EH (cell line): ENCODE results near the gene LAS1L.
"Not testable (repeated sequence)": the region's sequence is repeated elsewhere in the genome, so short reads cannot be mapped to it uniquely, and the experiment has no call there.

Experiments used
- DNase-seq: peaks from one replicate; pipeline ENCODE4 v3.0.0-alpha.2; 2015; ENCODE audit warnings: low read depth

Gene LAS1L

GRCh38 chrX:65534450-65535292 is at the start of gene LAS1L:
TSS of gene LAS1L (minus strand) at chrX:65534787. CDS start at chrX:65534715, 72 bp downstream.
- peak; percentile 94 for DNase-seq

DNA sequence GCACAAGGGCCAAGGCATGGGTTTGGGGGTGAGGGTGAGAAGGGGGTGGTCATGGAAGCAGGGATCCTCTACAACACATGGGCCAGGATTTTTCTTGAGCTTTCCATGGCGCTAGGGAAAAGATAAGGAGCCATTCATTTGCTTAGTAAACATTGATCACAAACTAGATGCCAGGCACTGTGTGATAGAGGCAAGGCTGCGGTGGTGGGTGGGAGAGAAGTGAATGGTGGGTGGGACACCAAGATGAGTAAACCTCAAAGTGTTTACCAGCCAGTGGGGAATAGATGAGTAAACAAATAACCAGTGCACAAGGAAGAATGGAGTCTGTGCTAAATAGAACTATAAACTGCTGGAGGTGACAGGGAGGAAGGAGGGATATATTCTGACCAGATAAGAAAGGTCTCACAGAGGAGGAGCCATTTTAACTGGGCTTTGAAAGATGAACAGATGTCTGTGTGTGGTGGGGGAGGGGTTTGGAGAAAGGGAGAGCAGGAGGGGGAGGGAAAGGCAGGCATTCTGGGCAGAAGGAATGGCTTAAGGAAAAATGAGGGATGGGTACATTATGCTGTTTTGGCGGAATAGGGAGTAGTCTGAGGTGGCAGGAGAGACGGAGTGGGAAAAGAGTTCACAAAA is 48.0 kb upstream of the LAS1L start:
- no peak for DNase-seq

DNA sequence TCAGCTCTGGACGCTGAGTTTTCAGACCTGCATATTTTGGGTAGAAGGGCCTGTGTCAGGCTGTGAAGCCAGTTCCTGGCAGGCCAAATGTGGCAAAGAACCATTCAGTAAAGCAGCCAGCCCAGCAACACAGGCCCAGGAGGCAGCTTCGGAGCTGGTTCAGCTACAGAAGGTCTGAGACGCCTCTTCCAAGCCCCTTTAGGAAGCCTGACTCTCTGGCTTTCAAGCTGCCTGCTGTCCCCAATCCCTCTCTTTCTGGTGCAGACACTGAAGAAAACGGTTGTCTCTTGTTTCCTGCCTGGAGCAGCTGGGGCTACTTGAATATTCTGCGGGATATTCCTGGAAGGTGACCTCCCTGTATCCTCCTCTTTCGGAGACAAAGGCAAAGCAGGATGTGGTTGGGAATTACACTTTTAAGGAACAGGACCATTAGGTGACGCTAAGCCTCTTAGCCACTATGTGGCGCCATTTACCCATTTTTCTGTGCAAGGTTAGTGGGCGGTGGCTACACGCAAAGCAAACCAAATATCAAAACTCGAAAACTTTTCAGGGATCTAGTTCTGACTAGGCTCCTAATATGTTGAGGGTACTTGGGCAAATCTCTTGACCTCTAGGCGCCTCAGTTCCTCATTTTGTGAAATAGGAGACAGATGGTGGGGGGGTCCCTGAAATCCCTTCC is 47.2 kb upstream of the LAS1L start:
- DNase-seq = peak; percentile 73

GRCh38 chrX:65578346-65578745 is 43.8 kb upstream of the LAS1L start:
- DNase-seq = no peak

- DNase-seq = no peak
Observed at GRCh38 chrX:65576160-65576559, 41.6 kb upstream of the LAS1L start.

GRCh38 chrX:65575022-65575421 is 40.4 kb upstream of the LAS1L start:
- peak; percentile 18 for DNase-seq

GRCh38 chrX:65574356-65574755 is 39.8 kb upstream of the LAS1L start:
- DNase-seq = no peak

DNA sequence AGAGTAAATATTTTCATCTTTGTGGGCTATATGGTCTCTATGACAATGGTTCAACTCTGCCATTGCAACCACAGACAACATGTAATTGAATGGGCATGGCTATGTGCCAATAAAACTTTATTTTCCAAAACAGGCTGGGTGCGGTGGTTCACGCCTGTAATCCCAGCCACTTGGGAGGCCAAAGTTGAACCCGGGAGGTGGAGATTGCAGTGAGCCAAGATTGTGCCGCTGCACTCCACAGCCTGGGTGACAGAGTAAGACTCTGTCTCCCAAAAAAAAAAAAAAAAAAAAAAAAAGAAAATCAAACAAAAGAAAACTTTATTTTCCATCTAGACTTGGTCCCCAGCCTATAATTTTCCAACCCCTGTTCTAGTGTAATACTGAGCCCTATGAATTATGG is 38.4 kb upstream of the LAS1L start:
- no peak for DNase-seq

GRCh38 chrX:65562850-65563249 is 28.3 kb upstream of the LAS1L start:
- DNase-seq = not testable (repeated sequence)

DNA sequence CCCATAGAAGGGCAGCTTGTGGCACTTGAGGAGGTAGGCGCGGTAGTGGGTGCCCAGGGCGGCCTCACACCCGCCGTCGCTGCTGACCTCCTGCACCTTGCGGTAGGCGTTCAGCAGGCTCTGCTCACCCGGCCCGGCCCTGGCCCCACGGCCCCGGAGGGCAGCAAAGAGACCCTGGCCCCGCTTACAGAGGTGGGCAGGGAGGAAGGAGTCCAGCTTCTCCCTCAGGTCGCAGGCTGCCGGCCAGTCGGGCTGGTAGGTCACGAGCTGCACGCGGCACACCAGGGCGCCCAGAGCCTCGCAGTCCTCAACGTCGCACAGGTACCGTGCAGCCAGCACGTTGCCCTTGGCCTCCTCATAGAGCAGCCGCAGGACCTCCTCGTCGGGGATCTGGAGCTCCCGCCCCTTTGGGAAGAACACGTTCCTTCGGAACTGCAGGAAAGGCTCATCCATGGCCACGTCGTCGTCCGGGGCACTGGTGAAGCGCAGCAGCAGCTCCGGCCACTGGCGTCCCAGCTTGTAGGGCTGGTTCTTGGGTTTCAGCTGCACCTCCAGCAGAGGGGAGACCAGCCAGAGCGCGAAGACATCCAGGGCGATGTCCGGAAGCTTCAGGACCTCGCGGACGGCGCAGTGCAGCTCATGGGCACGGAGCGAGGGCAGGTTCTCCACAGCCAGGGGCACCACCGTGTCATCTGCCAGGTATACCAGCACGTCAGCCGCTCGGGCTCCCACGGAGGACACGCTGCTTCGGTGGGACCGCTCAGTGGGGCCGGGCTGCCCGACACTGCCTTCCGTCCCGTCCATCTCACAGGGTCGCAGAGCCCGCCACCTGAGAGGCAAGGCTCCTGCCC is 17.1 kb upstream of the LAS1L start:
- no peak for DNase-seq

GRCh38 chrX:65551086-65551485 is 16.5 kb upstream of the LAS1L start:
- no peak for DNase-seq

- DNase-seq = no peak
Observed at GRCh38 chrX:65545456-65545855, 10.9 kb upstream of the LAS1L start.

- DNase-seq = peak; percentile 20
Observed at GRCh38 chrX:65537229-65537628, 2.6 kb upstream of the LAS1L start.

DNA sequence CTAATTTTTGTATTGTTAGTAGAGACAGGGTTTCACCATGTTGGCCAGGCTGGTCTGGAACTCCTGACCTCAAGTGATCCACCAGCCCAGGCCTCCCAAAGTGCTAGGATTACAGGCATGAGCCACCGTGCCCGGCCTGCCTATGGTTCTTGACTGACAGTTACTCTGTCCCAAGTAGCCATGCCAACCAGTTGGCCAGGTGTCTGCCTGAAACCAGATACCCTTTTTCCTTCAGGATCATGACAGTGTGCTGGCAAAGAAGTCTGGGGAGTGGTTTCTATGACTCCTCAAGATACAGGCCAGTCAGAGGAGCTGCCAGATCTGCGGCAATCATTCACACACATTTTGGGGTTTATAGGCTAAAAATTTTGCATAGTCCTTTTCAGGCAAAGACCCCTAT is 1.7 kb upstream of the LAS1L start:
- no peak for DNase-seq

- DNase-seq = no peak
Observed at GRCh38 chrX:65532016-65532415, 2.6 kb downstream of the LAS1L start.

- DNase-seq = peak; percentile 27
Observed at GRCh38 chrX:65528705-65529340, 5.8 kb downstream of the LAS1L start.

- DNase-seq = no peak
Observed at GRCh38 chrX:65528293-65528692, 6.3 kb downstream of the LAS1L start.

- DNase-seq = no peak
Observed at GRCh38 chrX:65524139-65524538, 10.4 kb downstream of the LAS1L start.

GRCh38 chrX:65522739-65523372 is 11.7 kb downstream of the LAS1L start:
- peak; percentile 62 for DNase-seq

- DNase-seq = not testable (repeated sequence)
Observed at GRCh38 chrX:65519530-65519929, 15.1 kb downstream of the LAS1L start.

- not testable (repeated sequence) for DNase-seq
Observed at GRCh38 chrX:65518980-65519379, 15.6 kb downstream of the LAS1L start.
